Heart right ventricle (tissue), 16 donors: ENCODE results near the gene LHX2. TPM values are rescaled to one million over a fixed set of nuclear protein-coding genes. Genes with fewer than 3 reads are reported as not detected.

Source experiments
- ATAC-seq, 8 donors: fragments of 200-7000 bp; cut with Tn5 transposase; one replicate each; pipeline ENCODE4 v1.9.1; 2020; ENCODE audit warnings: mild to moderate bottlenecking in 8 of 8, moderate library complexity in 8 of 8, moderate number of reproducible peaks in 1 of 8
- DNase-seq, 2 donors: peaks; one replicate each; pipeline ENCODE4 v3.0.0-alpha.2; 2020
- H3K27ac ChIP-seq, 10 donors: fragments of 200-600 bp; sonication (generic) in 2 of 10; one replicate each; pipeline versions ENCODE4 v1.5.0 to v1.8.0; 2020 to 2022; ENCODE audit warnings: mild to moderate bottlenecking in 3 of 10
- H3K27me3 ChIP-seq, 7 donors: fragments of 200-600 bp; one replicate each; pipeline ENCODE4 v1.8.0; 2021 to 2022; ENCODE audit warnings: mild to moderate bottlenecking in 2 of 7
- H3K36me3 ChIP-seq, 9 donors: fragments of 200-600 bp; sonication (generic) in 1 of 9; one replicate each; pipeline versions ENCODE4 v1.5.0 to v1.8.0; 2020 to 2022; ENCODE audit warnings: mild to moderate bottlenecking in 2 of 9
- H3K4me1 ChIP-seq, 9 donors: fragments of 200-600 bp; sonication (generic) in 1 of 9; one replicate each; pipeline versions ENCODE4 v1.5.0 to v1.8.0; 2020 to 2022; ENCODE audit warnings: mild to moderate bottlenecking in 4 of 9
- H3K4me3 ChIP-seq, 10 donors: fragments of 200-600 bp; sonication (generic) in 2 of 10; one replicate each; pipeline versions ENCODE4 v1.5.0 to v1.8.0; 2020 to 2022; ENCODE audit warnings: mild to moderate bottlenecking in 7 of 10, moderate library complexity in 2 of 10
- H3K9me3 ChIP-seq, 11 donors: fragments of 200-600 bp in 10 of 11; sonication (generic) in 2 of 11; one replicate each; pipeline versions ENCODE4 v1.5.0 to v1.8.0; 2013 to 2022; ENCODE audit warnings: mild to moderate bottlenecking in 2 of 11, control low read depth in 1 of 11, moderate library complexity in 1 of 11
- CTCF ChIP-seq, 9 donors: fragments of 200-600 bp; sonication (generic) in 2 of 9; IDR thresholded peaks; one replicate each; pipeline versions ENCODE4 v1.5.0 to v1.8.0; 2021 to 2022; ENCODE audit warnings: antibody characterized with exemption in 9 of 9, mild to moderate bottlenecking in 5 of 9, moderate library complexity in 1 of 9
- WGBS, 2 donors: extraction: QIAGEN DNeasy Blood & Tissue Kit; methylation state at CpG; one replicate each; pipeline ENCODE4 v1.1.7; 2013; ENCODE audit warnings: inconsistent platforms in 1 of 2; 5-methylcytosine and 5-hydroxymethylcytosine counted together
- intact Hi-C, 10 donors: fragments of 100-400 bp; cut with DNase I; formaldehyde crosslinking; loops; one replicate each; pipeline versions ENCODE4 v1.11.1 to v1.14.2; 2022
- polyA plus RNA-seq, 2 donors: library from polyadenylated mRNA; stranded (reverse); fragments of 200-250 nt; gene quantifications; one replicate each; pipeline ENCODE4 v1.2.3, GENCODE V29; 2013
- total RNA-seq, 10 donors: library from RNA; stranded (reverse); fragmentation: NEBNext Ultra II Directional in 3 of 10; extraction: Animal tissue kit (Norgen Biotek cat#: 25700) in 3 of 10; gene quantifications; one replicate each; pipeline versions ENCODE4 v1.2.1 to v1.2.4, GENCODE V29; 2021 to 2023
- donor health status: Arrhythmogenic right ventricular cardiomyopathy.
- donor health status: ischemic (EF 13 %, LVEDD 7.1; RV severe dilation, severe dysfunction).
- donor health status: healthy with polysubstance abuse.
- donor health status: DM: no; HTN: yes; CAD: no.
- donor health status: DM: no; HTN: no; CAD: no.
- donor health status: ischemic (EF 25% LVEDD 6.9; RV normal size, moderate dysfunction).
- donor health status: ischemic (EF 25% LVEDD 5.7; RV mildly dilated, moderate dysfunction).
- donor health status: healthy.
- donor health status: DM: yes; HTN: yes; CAD: no.
- donor health status: Ischemic cardiomyopathy.
- donor health status: ischemic (EF 35%, LVEDD 5.7; RV mildly dilated, moderate dysfunction).
- donor health status: nonischemic (EF 11% LVEDD 7.7; RV severe dilation, severe dysfunction).
- donor health status: DM: yes; HTN: yes; CAD: no.
- donor health status: PGD.
- donor health status: ischemic (EF 29% LVEDD 5.4; RV normal size, mild dysfunction).
- donor health status: nonischemic (EF 23%, LVEDD 6.1; RV moderate dilation, normal function).

Gene LHX2
- total and polyA plus RNA-seq, 12 donors = 0.19 to 0.42 (median 0.37) TPM; not detected in 7

- Histone ChIP-seq H3K36me3 (no peaks in the 10 kb centered on the region), H3K27ac (no peak overlapping the region), H3K27me3 (peaks cover 22 to 93% (median 92%) of the 10 kb centered on the region in 7 donors), H3K9me3 (no peaks in the 10 kb centered on the region), H3K4me1 (peaks cover 2 to 37% (median 26%) of the 10 kb centered on the region in 9 donors), H3K4me3 (no peak overlapping the region)
- WGBS, 2 donors = 27 to 34% methylated on average over 6 of the region's 6 CpGs
- DNase-seq (no peak), ATAC-seq (no peak)
- TF ChIP-seq CTCF (IDR thresholded peaks at IDR 0.05) = no peak
- intact Hi-C loops = no loop called here
These were observed 13.2 kb upstream of the LHX2 start for GRCh38 chr9:123998278-123998925.

GRCh38 chr9:123998970-123999621 lies 12.5 kb upstream of the LHX2 start:
- H3K4me3 ChIP-seq = peak overlapping the region in 8 of 10 donors; percentile 18 to 43 (median 32)
- peaks cover 27 to 94% (median 94%) of the 10 kb centered on the region in 7 donors for H3K27me3 ChIP-seq
- WGBS, 2 donors = 4 to 5% methylated on average over 37 to 43 of the region's 43 CpGs
- no peak overlapping the region for H3K27ac ChIP-seq
- no peaks in the 10 kb centered on the region for H3K9me3 ChIP-seq
- peak in 1 of 2 donors; percentile 11 for DNase-seq
- intact Hi-C loops = no loop called here
- no peak for ATAC-seq
- no peak for TF ChIP-seq CTCF (IDR thresholded peaks at IDR 0.05)
- H3K4me1 ChIP-seq = peaks cover 2 to 37% (median 26%) of the 10 kb centered on the region in 9 donors
- H3K36me3 ChIP-seq = no peaks in the 10 kb centered on the region

GRCh38 chr9:123999661-124000060 lies 11.9 kb upstream of the LHX2 start:
- Histone ChIP-seq H3K4me3 (peak overlapping the region in 1 of 10 donors; percentile 28), H3K27me3 (peaks cover 27 to 94% (median 94%) of the 10 kb centered on the region in 7 donors)

More at GRCh38 chr9:123999661-124000060, 11.9 kb upstream of the LHX2 start:
- WGBS, 2 donors = 1% methylated on average over 62 of the region's 64 CpGs; no CpG with 5 or more reads in 1 of the 2 donors
- Histone ChIP-seq H3K4me1 (peaks cover 2 to 37% (median 26%) of the 10 kb centered on the region in 9 donors), H3K27ac (no peak overlapping the region), H3K9me3 (no peaks in the 10 kb centered on the region), H3K36me3 (no peaks in the 10 kb centered on the region)
- ATAC-seq (peak in 1 of 8 donors; percentile 34), DNase-seq (no peak)
- no peak for TF ChIP-seq CTCF (IDR thresholded peaks at IDR 0.05)
- intact Hi-C loops = no loop called here
